OCI-LY7 (cell line): Measurements from ENCODE around the gene BLVRB. TPM values are rescaled to one million over a fixed set of nuclear protein-coding genes. Genes with fewer than 3 reads are reported as not detected.

Experiments
- BruUV-seq: library from RNA; stranded (reverse); fragments of 400-500 nt; replicated peaks from 2 replicates; lab custom pipeline; 2021; lab: Mats Ljungman, UMichigan
- CTCF ChIA-PET: fragments of 300-600 bp; sonication (Branson Sonifier 250); formaldehyde crosslinking; loops from one replicate; lab custom pipeline; 2022; ENCODE audit warnings: antibody characterized with exemption; ENCODE audit not compliant: unreplicated experiment; lab: Charles Lee
- POLR2A ChIA-PET: fragments of 300-600 bp; sonication (Branson Sonifier 250); formaldehyde crosslinking; loops from one replicate; lab custom pipeline; 2022; ENCODE audit warnings: antibody characterized with exemption; lab: Charles Lee
- DNase-seq: peaks from one replicate; pipeline ENCODE4 v3.0.0-alpha.2; 2015; ENCODE audit warnings: low spot score
- H2AFZ ChIP-seq: fragments of 200-600 bp; sonication (generic), shearing (Covaris generic); 2 replicates; pipeline ENCODE4 v1.6.1; 2014; ENCODE audit warnings: mild to moderate bottlenecking, antibody characterized with exemption, low read length, moderate library complexity
- H3K27ac ChIP-seq: fragments of 200-600 bp; sonication (generic); 2 replicates; pipeline ENCODE4 v1.5.1; 2014; ENCODE audit warnings: mixed run types, low read depth, mild to moderate bottlenecking, moderate library complexity, low read length, inconsistent platforms; ENCODE audit not compliant: poor library complexity, severe bottlenecking
- H3K36me3 ChIP-seq: fragments of 200-600 bp; sonication (generic); 2 replicates; pipeline ENCODE4 v1.6.1; 2014; ENCODE audit warnings: mild to moderate bottlenecking, antibody characterized with exemption, low read length, moderate library complexity, mixed read lengths; ENCODE audit not compliant: insufficient read depth
- H3K4me1 ChIP-seq: fragments of 200-600 bp; sonication (generic); 2 replicates; pipeline ENCODE4 v1.5.1; 2014; ENCODE audit warnings: mild to moderate bottlenecking, low read length; ENCODE audit not compliant: insufficient read depth, poor library complexity, severe bottlenecking
- H3K4me2 ChIP-seq: fragments of 200-600 bp; sonication (generic); 2 replicates; pipeline ENCODE4 v1.6.1; 2014; ENCODE audit warnings: mild to moderate bottlenecking, low read length
- H3K4me3 ChIP-seq: fragments of 200-600 bp; sonication (generic); 2 replicates; pipeline ENCODE4 v1.5.1; 2014; ENCODE audit warnings: mild to moderate bottlenecking, low read depth, low read length; ENCODE audit not compliant: poor library complexity, severe bottlenecking
- H3K79me2 ChIP-seq: fragments of 200-600 bp; sonication (generic); 2 replicates; pipeline ENCODE4 v1.6.1; 2016; ENCODE audit warnings: low read depth, mild to moderate bottlenecking, low read length, moderate library complexity, mixed read lengths; ENCODE audit not compliant: insufficient read depth
- H3K9me2 ChIP-seq: fragments of 200-600 bp; sonication (generic); 2 replicates; pipeline ENCODE4 v1.6.1; 2016; ENCODE audit warnings: mild to moderate bottlenecking, low read length, mixed read lengths; ENCODE audit not compliant: insufficient read depth
- H3K9me3 ChIP-seq: fragments of 200-600 bp; sonication (generic); 2 replicates; pipeline ENCODE4 v1.6.1; 2014; ENCODE audit warnings: mild to moderate bottlenecking, mixed run types, low read length, mixed read lengths
- H4K20me1 ChIP-seq: fragments of 200-600 bp; sonication (generic); 2 replicates; pipeline ENCODE4 v1.6.1; 2014; ENCODE audit warnings: mild to moderate bottlenecking, antibody characterized with exemption, low read length, moderate library complexity, mixed read lengths; ENCODE audit not compliant: insufficient read depth
- CTCF ChIP-seq: fragments of 200-600 bp; sonication (generic); conservative IDR thresholded peaks from 2 replicates; pipeline ENCODE4 v1.5.1; 2014; ENCODE audit warnings: mild to moderate bottlenecking, antibody characterized with exemption, low read length, moderate library complexity, mixed read lengths
- EZH2phosphoT487 ChIP-seq: fragments of 200-600 bp; sonication (generic); IDR thresholded peaks from 2 replicates; pipeline ENCODE4 v1.6.1; 2018; ENCODE audit warnings: low read depth, borderline replicate concordance, mild to moderate bottlenecking, mixed run types, antibody characterized with exemption, low read length, moderate library complexity, mixed read lengths
- intact Hi-C: fragments of 100-400 bp; cut with micrococcal nuclease; formaldehyde crosslinking; loops from one replicate; pipeline ENCODE4 v1.10.0; 2022; ENCODE audit not compliant: unreplicated experiment
- total RNA-seq, 2 experiments: library from RNA; depleted of rRNA in 1 of 2; stranded (reverse); fragments of >200 nt in 1 of 2; shearing (Covaris generic) in 1 of 2; gene quantifications; 2 replicates each; pipeline ENCODE4 v1.2.3, GENCODE V29; 2014 to 2022

The BLVRB gene
- total RNA-seq, 2 experiments from 2014 or later = 45.0 to 48.5 TPM

- Histone ChIP-seq H2AFZ (no peak overlapping the region), H3K9me3 (no peaks in the 10 kb centered on the region), H3K9me2 (no peaks in the 10 kb centered on the region), H3K4me1 (peaks cover 18% of the 10 kb centered on the region), H3K27ac (no peak overlapping the region), H3K4me3 (no peak overlapping the region), H3K36me3 (peaks cover 11% of the 10 kb centered on the region), H3K79me2 (peaks cover 21% of the 10 kb centered on the region), H4K20me1 (no peaks in the 10 kb centered on the region), H3K4me2 (no peak overlapping the region)
- TF ChIP-seq EZH2phosphoT487 (no peak), CTCF (no peak)
- DNase-seq = no peak
- ChIA-PET POLR2A (no interaction called here), CTCF (no interaction called here)
- no TSS peak for BruUV-seq
- intact Hi-C loops = no loop called here
These were observed 19.2 kb downstream of the BLVRB start for GRCh38 chr19:40446263-40446784.

GRCh38 chr19:40445780-40446262 lies 19.7 kb downstream of the BLVRB start:
- H3K9me2 ChIP-seq = no peaks in the 10 kb centered on the region
- no peak overlapping the region for H3K4me3 ChIP-seq
- no TSS peak for BruUV-seq
- ChIA-PET CTCF (no interaction called here), POLR2A (no interaction called here)
- H3K4me2 ChIP-seq = no peak overlapping the region
- H3K27ac ChIP-seq = no peak overlapping the region
- intact Hi-C loops = loop anchor here (2.0 kb wide), 1 partner anchor 141 kb away; no protein-coding TSS in a partner anchor
- H3K36me3 ChIP-seq = peaks cover 16% of the 10 kb centered on the region
- H3K79me2 ChIP-seq = peaks cover 26% of the 10 kb centered on the region
- H2AFZ ChIP-seq = no peak overlapping the region
- H3K4me1 ChIP-seq = peaks cover 21% of the 10 kb centered on the region
- no peaks in the 10 kb centered on the region for H4K20me1 ChIP-seq
- no peak for DNase-seq
- H3K9me3 ChIP-seq = no peaks in the 10 kb centered on the region
- no peak for TF ChIP-seq EZH2phosphoT487
- TF ChIP-seq CTCF = no peak

GRCh38 chr19:40444825-40445312 lies 20.7 kb downstream of the BLVRB start:
- Histone ChIP-seq H3K79me2 (peaks cover 28% of the 10 kb centered on the region), H4K20me1 (no peaks in the 10 kb centered on the region), H3K36me3 (peaks cover 25% of the 10 kb centered on the region), H3K27ac (peak overlapping the region; percentile 88), H3K4me2 (peak overlapping the region; percentile 83), H3K4me3 (peak overlapping the region; percentile 85), H3K4me1 (peaks cover 21% of the 10 kb centered on the region), H2AFZ (peak overlapping the region; percentile 88), H3K9me2 (no peaks in the 10 kb centered on the region), H3K9me3 (no peaks in the 10 kb centered on the region)
- CTCF ChIA-PET = no interaction called here
- DNase-seq = no peak
- intact Hi-C loops = loop anchor here (1.0 to 2.0 kb wide), 4 partner anchors 25 to 140 kb away; partner anchors contain the start of genes C19orf47 and PLD3
- BruUV-seq = no TSS peak
- TF ChIP-seq CTCF = peak; percentile 72
- no peak for TF ChIP-seq EZH2phosphoT487
- POLR2A ChIA-PET = interaction anchor here (0.6 to 1.4 kb wide), 3 partner anchors 12 to 33 kb away, joined by 4 to 6 read pairs (median 4); no protein-coding TSS in a partner anchor
